ENCODE results near the gene CALM1. TPM values are rescaled to one million over a fixed set of nuclear protein-coding genes. Genes with fewer than 3 reads are reported as not detected.

The CALM1 gene
- total RNA-seq, 1 donor from 2014 or later, result 509 TPM

DNA sequence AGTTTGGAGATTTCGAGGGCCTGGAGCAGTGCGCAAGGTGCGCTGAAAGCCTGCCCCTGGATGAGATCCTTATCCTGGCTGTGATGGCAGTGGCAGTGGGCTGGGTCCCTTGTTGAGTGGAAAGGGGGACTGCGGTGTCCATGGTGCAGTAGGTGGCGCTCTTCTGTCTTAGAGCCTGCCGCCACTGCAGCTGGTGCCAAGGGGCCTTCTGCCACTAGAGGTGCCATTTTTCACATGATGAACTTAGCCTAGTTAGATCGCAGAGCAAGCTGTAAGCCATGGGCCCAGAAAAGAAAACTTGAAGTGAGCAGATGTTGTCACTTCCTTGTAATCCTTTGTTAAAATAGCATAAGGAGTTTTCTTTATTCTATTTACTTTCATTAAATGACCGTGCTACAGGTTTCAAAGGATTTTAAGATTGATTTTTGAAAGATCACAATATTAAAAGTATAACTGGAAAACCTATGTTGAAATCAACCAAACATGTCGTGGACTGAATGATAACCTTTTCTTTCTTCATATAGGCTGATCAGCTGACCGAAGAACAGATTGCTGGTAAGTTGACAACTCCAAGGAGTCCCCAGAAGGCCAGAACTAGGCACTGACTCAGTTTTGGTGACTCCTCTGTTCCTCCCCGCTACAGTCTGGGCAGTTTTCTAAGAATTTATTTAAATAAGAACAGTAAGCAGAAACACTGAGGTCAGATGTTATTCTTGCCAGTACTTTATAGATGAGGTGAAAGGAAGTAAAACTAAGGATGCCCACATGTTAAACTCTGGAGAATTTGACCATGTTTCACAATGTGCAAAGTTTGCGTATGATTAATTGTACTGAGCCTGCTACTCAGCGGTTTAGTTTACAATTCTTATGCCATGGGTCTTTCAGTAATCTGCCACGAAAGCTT is 3.0 kb downstream of the CALM1 start:
- DNase-seq (ENCODE audit: low read depth), result no peak
- TF ChIP-seq, protein P1, sequence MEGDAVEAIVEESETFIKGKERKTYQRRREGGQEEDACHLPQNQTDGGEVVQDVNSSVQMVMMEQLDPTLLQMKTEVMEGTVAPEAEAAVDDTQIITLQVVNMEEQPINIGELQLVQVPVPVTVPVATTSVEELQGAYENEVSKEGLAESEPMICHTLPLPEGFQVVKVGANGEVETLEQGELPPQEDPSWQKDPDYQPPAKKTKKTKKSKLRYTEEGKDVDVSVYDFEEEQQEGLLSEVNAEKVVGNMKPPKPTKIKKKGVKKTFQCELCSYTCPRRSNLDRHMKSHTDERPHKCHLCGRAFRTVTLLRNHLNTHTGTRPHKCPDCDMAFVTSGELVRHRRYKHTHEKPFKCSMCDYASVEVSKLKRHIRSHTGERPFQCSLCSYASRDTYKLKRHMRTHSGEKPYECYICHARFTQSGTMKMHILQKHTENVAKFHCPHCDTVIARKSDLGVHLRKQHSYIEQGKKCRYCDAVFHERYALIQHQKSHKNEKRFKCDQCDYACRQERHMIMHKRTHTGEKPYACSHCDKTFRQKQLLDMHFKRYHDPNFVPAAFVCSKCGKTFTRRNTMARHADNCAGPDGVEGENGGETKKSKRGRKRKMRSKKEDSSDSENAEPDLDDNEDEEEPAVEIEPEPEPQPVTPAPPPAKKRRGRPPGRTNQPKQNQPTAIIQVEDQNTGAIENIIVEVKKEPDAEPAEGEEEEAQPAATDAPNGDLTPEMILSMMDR (conservative IDR thresholded peaks at IDR 0.05; ENCODE audit: low read depth, low read length), result peak; percentile 100
- H3K4me3 ChIP-seq (ENCODE audit: low read depth, low read length), result peak overlapping the region; percentile 64

DNA sequence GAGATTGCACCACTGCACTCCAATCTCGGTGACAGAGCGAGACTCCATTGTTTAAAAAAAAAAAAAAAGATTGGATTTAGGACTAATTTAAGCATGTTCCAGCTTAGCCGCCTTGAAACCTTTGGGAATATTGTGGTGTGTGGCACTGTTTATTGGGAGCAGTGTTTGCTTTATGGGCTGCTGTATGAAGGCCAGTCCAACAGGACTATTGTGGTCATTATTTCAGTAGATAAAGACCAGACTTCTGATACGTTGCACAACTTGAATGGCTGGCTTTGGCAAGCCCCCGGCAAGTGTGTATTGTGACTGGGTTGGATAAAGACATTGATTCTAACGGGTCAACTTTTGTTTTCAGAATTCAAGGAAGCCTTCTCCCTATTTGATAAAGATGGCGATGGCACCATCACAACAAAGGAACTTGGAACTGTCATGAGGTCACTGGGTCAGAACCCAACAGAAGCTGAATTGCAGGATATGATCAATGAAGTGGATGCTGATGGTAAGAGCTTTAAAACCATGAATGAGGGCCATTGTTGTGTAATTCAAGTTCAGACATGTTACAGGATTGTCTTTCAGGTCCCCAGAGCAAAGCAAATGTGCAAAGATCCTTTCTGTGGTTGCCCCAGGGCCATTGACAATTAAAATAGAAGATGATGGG is 4.2 kb downstream of the CALM1 start:
- no peak for DNase-seq (ENCODE audit: low read depth)
- TF ChIP-seq, protein P1 (conservative IDR thresholded peaks at IDR 0.05; ENCODE audit: low read depth, low read length), result no peak
- no peak overlapping the region for H3K4me3 ChIP-seq (ENCODE audit: low read depth, low read length)

DNA sequence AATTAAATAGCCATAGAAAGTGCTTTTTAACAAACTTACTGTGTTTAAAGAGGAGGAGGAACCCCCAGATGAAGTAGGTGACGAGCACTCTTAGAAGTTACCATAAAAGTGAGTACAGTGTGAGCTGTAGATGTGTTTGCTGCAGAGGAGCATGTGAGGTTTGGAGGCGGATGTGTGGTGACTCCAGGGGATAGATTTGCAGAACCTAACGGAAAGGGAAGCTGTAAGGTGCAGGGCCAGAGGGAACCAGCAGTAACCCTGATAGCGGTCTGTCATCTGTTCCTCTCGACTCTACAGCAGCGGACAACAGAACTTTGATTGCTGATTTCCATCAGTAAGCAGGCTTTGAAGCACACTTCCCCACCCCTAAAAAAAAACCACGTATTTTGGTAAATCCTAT is 5.2 kb downstream of the CALM1 start:
- no peak for DNase-seq (ENCODE audit: low read depth)
- TF ChIP-seq, protein P1 (conservative IDR thresholded peaks at IDR 0.05; ENCODE audit: low read depth, low read length), result no peak

DNA sequence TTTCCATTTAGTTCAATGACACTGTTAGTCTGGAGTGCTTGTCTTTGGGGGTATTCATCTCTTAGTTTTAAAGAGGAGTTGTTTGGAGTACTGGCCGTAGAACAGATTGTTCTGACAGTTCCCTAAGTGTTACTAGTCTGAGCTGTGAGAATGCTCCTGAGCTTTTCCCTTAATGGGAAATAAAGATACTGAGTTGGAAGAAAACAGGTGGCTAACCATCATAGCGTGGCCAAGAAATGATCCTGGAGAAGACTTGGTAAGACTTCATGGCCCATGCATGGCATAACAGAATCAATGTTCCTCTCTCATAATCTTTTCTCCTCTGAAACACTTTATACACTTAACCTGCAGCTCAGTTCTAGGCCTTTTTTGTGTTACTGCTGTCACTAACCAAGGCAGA is 6.2 kb downstream of the CALM1 start:
- TF ChIP-seq, protein P1 (conservative IDR thresholded peaks at IDR 0.05; ENCODE audit: low read depth, low read length), result no peak
- DNase-seq (ENCODE audit: low read depth), result no peak
- H3K4me3 ChIP-seq (ENCODE audit: low read depth, low read length), result no peak overlapping the region

More for the DNA sequence above, 5.2 kb downstream of the CALM1 start:
- H3K4me3 ChIP-seq (ENCODE audit: low read depth, low read length), result no peak overlapping the region

DNA sequence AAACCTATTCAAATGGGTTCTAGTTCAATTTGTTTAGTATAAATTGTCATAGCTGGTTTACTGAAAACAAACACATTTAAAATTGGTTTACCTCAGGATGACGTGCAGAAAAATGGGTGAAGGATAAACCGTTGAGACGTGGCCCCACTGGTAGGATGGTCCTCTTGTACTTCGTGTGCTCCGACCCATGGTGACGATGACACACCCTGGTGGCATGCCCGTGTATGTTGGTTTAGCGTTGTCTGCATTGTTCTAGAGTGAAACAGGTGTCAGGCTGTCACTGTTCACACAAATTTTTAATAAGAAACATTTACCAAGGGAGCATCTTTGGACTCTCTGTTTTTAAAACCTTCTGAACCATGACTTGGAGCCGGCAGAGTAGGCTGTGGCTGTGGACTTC is 8.3 kb downstream of the CALM1 start:
- no peak overlapping the region for H3K4me3 ChIP-seq (ENCODE audit: low read depth, low read length)
- TF ChIP-seq, protein P1 (conservative IDR thresholded peaks at IDR 0.05; ENCODE audit: low read depth, low read length), result no peak
- DNase-seq (ENCODE audit: low read depth), result no peak

DNA sequence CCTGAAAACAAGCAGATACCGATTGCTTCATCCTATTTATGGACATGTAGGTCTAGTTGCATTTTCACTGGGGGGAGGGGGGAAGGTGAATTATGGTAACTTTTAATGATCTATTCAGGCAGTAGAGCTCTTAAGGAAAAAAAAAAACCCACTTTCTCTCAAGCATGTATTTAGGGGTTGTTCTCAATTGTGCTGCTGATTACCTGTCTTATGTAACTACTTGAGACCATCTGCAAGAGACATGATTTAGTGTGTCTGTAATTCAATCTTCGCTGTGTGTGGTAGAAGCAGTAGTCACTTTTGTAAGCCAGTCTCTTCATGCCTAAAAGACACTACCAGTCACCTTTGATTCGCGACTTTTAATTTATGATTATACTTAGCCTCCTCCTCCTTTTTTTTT is 8.9 kb downstream of the CALM1 start:
- TF ChIP-seq, protein P1 (conservative IDR thresholded peaks at IDR 0.05; ENCODE audit: low read depth, low read length), result no peak
- DNase-seq (ENCODE audit: low read depth), result no peak
- no peak overlapping the region for H3K4me3 ChIP-seq (ENCODE audit: low read depth, low read length)

Measured in epithelial cell of proximal tubule (primary cell).